Metanephros (tissue), 1 donor: Measurements from ENCODE around the gene EDEM3. TPM values are rescaled to one million over a fixed set of nuclear protein-coding genes. Genes with fewer than 3 reads are reported as not detected.

ENCODE experiments used
- total RNA-seq: library from RNA; depleted of rRNA; stranded (reverse); fragments of >200 nt; gene quantifications from one replicate; pipeline ENCODE4 v1.2.3, GENCODE V29; 2014

Gene EDEM3
- 26.4 TPM for total RNA-seq

GRCh38 chr1:184754476-184755225 lies at the start of gene EDEM3:
Gene EDEM3, minus strand, starts transcription at chr1:184754858. Its CDS starts 212 bp downstream, at chr1:184754646.

Other genes with a start within 250 kb of the EDEM3 start
- 16.3 TPM for gene NIBAN1, start 219.7 kb upstream of the EDEM3 start, total RNA-seq